BE2C (cell line): ENCODE data around the gene LRRFIP1.

Source experiments
- DNase-seq: peaks from one replicate; pipeline ENCODE4 v3.0.0-alpha.2; 2020
- H3K27me3 ChIP-seq: fragments of 250-450 bp; sonication (Bioruptor Pico); 2 replicates; pipeline ENCODE4 v1.5.1; 2020; ENCODE audit warnings: mild to moderate bottlenecking
- H3K36me3 ChIP-seq: fragments of 250-450 bp; sonication (Bioruptor Pico); 2 replicates; pipeline ENCODE4 v1.5.1; 2020; ENCODE audit warnings: mild to moderate bottlenecking
- H3K4me1 ChIP-seq: fragments of 250-450 bp; sonication (Bioruptor Pico); 2 replicates; pipeline ENCODE4 v1.5.1; 2020
- H3K4me3 ChIP-seq: 2 replicates; pipeline ENCODE4 v1.5.1; 2011; ENCODE audit warnings: low read depth, low read length
- H3K9me3 ChIP-seq: fragments of 250-450 bp; sonication (Bioruptor Pico); 2 replicates; pipeline ENCODE4 v1.5.1; 2020
- CTCF ChIP-seq: IDR thresholded peaks from 2 replicates; pipeline ENCODE4 v1.5.1; 2012; ENCODE audit warnings: mild to moderate bottlenecking, low read depth, low read length

LRRFIP1 gene

GRCh38 chr2:237731663-237732062 is 104.3 kb downstream of the LRRFIP1 start:
- H3K4me3 ChIP-seq = peak overlapping the region; percentile 5; the same call in 1 of the 2 replicates
- H3K36me3 ChIP-seq = peaks cover 9% of the 10 kb centered on the region
- H3K4me1 ChIP-seq = peaks cover 32% of the 10 kb centered on the region
- TF ChIP-seq CTCF = no peak
- peak; percentile 76 for DNase-seq
- H3K9me3 ChIP-seq = no peaks in the 10 kb centered on the region
- no peaks in the 10 kb centered on the region for H3K27me3 ChIP-seq

- TF ChIP-seq CTCF = no peak
- Histone ChIP-seq H3K4me1 (peaks cover 28% of the 10 kb centered on the region), H3K36me3 (peaks cover 9% of the 10 kb centered on the region), H3K9me3 (no peaks in the 10 kb centered on the region), H3K4me3 (peak overlapping the region; percentile 5; the same call in 1 of the 2 replicates), H3K27me3 (no peaks in the 10 kb centered on the region)
- no peak for DNase-seq
These were observed 104.7 kb downstream of the LRRFIP1 start for GRCh38 chr2:237732070-237732469.

GRCh38 chr2:237732790-237733381 is 105.5 kb downstream of the LRRFIP1 start:
- peak; percentile 45 for DNase-seq
- Histone ChIP-seq H3K36me3 (peaks cover 12% of the 10 kb centered on the region), H3K9me3 (no peaks in the 10 kb centered on the region), H3K4me1 (peaks cover 25% of the 10 kb centered on the region), H3K27me3 (no peaks in the 10 kb centered on the region), H3K4me3 (peak overlapping the region; percentile 36)
- no peak for TF ChIP-seq CTCF

GRCh38 chr2:237733677-237734300 is 106.4 kb downstream of the LRRFIP1 start:
- TF ChIP-seq CTCF = no peak
- no peaks in the 10 kb centered on the region for H3K9me3 ChIP-seq
- DNase-seq = peak; percentile 73
- H3K4me3 ChIP-seq = peak overlapping the region; percentile 36
- H3K36me3 ChIP-seq = peaks cover 12% of the 10 kb centered on the region
- no peaks in the 10 kb centered on the region for H3K27me3 ChIP-seq
- peaks cover 25% of the 10 kb centered on the region for H3K4me1 ChIP-seq

- no peak for TF ChIP-seq CTCF
- H3K4me1 ChIP-seq = peaks cover 25% of the 10 kb centered on the region
- peaks cover 12% of the 10 kb centered on the region for H3K36me3 ChIP-seq
- H3K9me3 ChIP-seq = no peaks in the 10 kb centered on the region
- H3K27me3 ChIP-seq = no peaks in the 10 kb centered on the region
- no peak overlapping the region for H3K4me3 ChIP-seq
- DNase-seq = no peak
These were observed 107.7 kb downstream of the LRRFIP1 start for GRCh38 chr2:237734905-237735623.

- Histone ChIP-seq H3K4me3 (no peak overlapping the region), H3K9me3 (no peaks in the 10 kb centered on the region), H3K27me3 (no peaks in the 10 kb centered on the region), H3K4me1 (peaks cover 23% of the 10 kb centered on the region), H3K36me3 (peaks cover 12% of the 10 kb centered on the region)
- DNase-seq = no peak
- no peak for TF ChIP-seq CTCF
These were observed 108.4 kb downstream of the LRRFIP1 start for GRCh38 chr2:237735798-237736197.
